ENCODE results near the gene ERCC1. TPM values are rescaled to one million over a fixed set of nuclear protein-coding genes. Genes with fewer than 3 reads are reported as not detected.

ERCC1 gene
- polyA plus RNA-seq, 1 of the 3 experiments (the other 2 are of a cell fraction) = 95.3 TPM

- no peak for TF ChIP-seq IRF3 (IDR thresholded peaks at IDR 0.05; ENCODE audit: low read depth, low read length)
Measured at GRCh38 chr19:45442408-45442777, 18.7 kb upstream of the ERCC1 start (continued).

GRCh38 chr19:45440873-45441654 is 17.3 kb upstream of the ERCC1 start:
- DNase-seq = no peak
- Histone ChIP-seq H3K9me3 (no peaks in the 10 kb centered on the region), H3K27ac (ENCODE audit: low read depth in 2 of 2, low read length in 1 of 2) (peak overlapping the region in 1 of 2 experiments; percentile 83; a peak in 2 of 4 replicates), H3K36me3 (replicated peaks in 1 of 2; ENCODE audit: control insufficient read depth in 1 of 2, insufficient read depth in 2 of 2, low read length in 1 of 2) (no peaks in the 10 kb centered on the region), H3F3A (replicated peaks; ENCODE audit: insufficient read depth) (peaks cover 32% of the 10 kb centered on the region), H3K9ac (no peak overlapping the region), H2AFZ (ENCODE audit: low read depth) (no peak overlapping the region), H3K9me2 (no peaks in the 10 kb centered on the region), H3K4me3 (ENCODE audit: low read depth in 2 of 2, low read length in 1 of 2) (no peak overlapping the region), H3K4me1 (ENCODE audit: control insufficient read depth in 1 of 2, insufficient read depth in 2 of 2, low read depth in 1 of 2, low read length in 1 of 2) (peaks cover 5 to 16% of the 10 kb centered on the region in 2 experiments; a peak in 1 of 4 replicates), H3K27me3 (ENCODE audit: insufficient read depth) (no peaks in the 10 kb centered on the region), H4K20me1 (ENCODE audit: insufficient read depth) (no peaks in the 10 kb centered on the region), H3K79me2 (ENCODE audit: insufficient read depth) (no peaks in the 10 kb centered on the region; the same call in 1 of the 2 replicates), H3K4me2 (no peak overlapping the region)
- POLR2A ChIA-PET = no interaction called here
- TF ChIP-seq NFIC (IDR thresholded peaks at IDR 0.05; ENCODE audit: borderline replicate concordance) (no peak), SIN3A (IDR thresholded peaks at IDR 0.05; ENCODE audit: borderline replicate concordance, low read depth, low read length) (no peak), USF1 (IDR thresholded peaks at IDR 0.05; ENCODE audit: borderline replicate concordance, low read depth) (no peak), PBX3 (IDR thresholded peaks at IDR 0.05) (peak; percentile 29; the same call in 1 of the 2 replicates), EP300 (IDR thresholded peaks at IDR 0.05; ENCODE audit: borderline replicate concordance in 1 of 2, low read depth in 1 of 2, low read length in 1 of 2) (no peak)
- CTCF ChIA-PET = interaction anchor here (2.1 to 15.0 kb wide), 5 partner anchors 8 to 54 kb away, joined by 15 to 870 read pairs (median 38); partner anchors contain the start of genes FOSB and RTN2
- whole genome bisulfite sequencing (ENCODE audit: low lambda C conversion rate) = 89% methylated on average over 8 of the region's 9 CpGs

- H3K9me2 ChIP-seq = no peaks in the 10 kb centered on the region
- no peak for DNase-seq
- peaks cover 5 to 16% of the 10 kb centered on the region in 2 experiments; a peak in 1 of 4 replicates for H3K4me1 ChIP-seq (ENCODE audit: control insufficient read depth in 1 of 2, insufficient read depth in 2 of 2, low read depth in 1 of 2, low read length in 1 of 2)
- H3K9me3 ChIP-seq = no peaks in the 10 kb centered on the region
- POLR2A ChIA-PET = interaction anchor here (0.5 to 1.6 kb wide), 3 partner anchors 38 to 130 kb away, joined by 3 to 15 read pairs (median 9); no protein-coding TSS in a partner anchor
- no peak for TF ChIP-seq CHD2 (IDR thresholded peaks at IDR 0.05; ENCODE audit: low read length, partially characterized antibody)
- TF ChIP-seq RAD21 (IDR thresholded peaks at IDR 0.05; ENCODE audit: low read length) = no peak
- no peak for TF ChIP-seq NFIC (IDR thresholded peaks at IDR 0.05; ENCODE audit: borderline replicate concordance)
- TF ChIP-seq RFX5 (IDR thresholded peaks at IDR 0.05; ENCODE audit: low read length) = no peak
- TF ChIP-seq TCF12 (IDR thresholded peaks at IDR 0.05) = no peak
- H3K4me2 ChIP-seq = peak overlapping the region; percentile 77; the same call in 1 of the 2 replicates
- H3K27ac ChIP-seq (ENCODE audit: low read depth in 2 of 2, low read length in 1 of 2) = peak overlapping the region; percentile 11 to 83; a peak in 3 of 4 replicates
- H3K27me3 ChIP-seq (ENCODE audit: insufficient read depth) = no peaks in the 10 kb centered on the region
- H4K20me1 ChIP-seq (ENCODE audit: insufficient read depth) = no peaks in the 10 kb centered on the region
- H3K79me2 ChIP-seq (ENCODE audit: insufficient read depth) = no peaks in the 10 kb centered on the region; the same call in 1 of the 2 replicates
- peak overlapping the region; percentile 73; the same call in 1 of the 2 replicates for H2AFZ ChIP-seq (ENCODE audit: low read depth)
- H3K4me3 ChIP-seq (ENCODE audit: low read depth in 2 of 2, low read length in 1 of 2) = peak overlapping the region; percentile 57 to 73; a peak in 3 of 4 replicates
- H3F3A ChIP-seq (replicated peaks; ENCODE audit: insufficient read depth) = peaks cover 30% of the 10 kb centered on the region
- H3K9ac ChIP-seq = peak overlapping the region; percentile 89; the same call in 1 of the 2 replicates
- 87% methylated on average over 8 of the region's 9 CpGs for WGBS (ENCODE audit: low lambda C conversion rate)
- H3K36me3 ChIP-seq (replicated peaks in 1 of 2; ENCODE audit: control insufficient read depth in 1 of 2, insufficient read depth in 2 of 2, low read length in 1 of 2) = no peaks in the 10 kb centered on the region
- CTCF ChIA-PET = interaction anchor here (0.6 to 15.0 kb wide), 31 partner anchors 9 to 421 kb away, joined by 3 to 870 read pairs (median 6); partner anchors contain the start of genes ERCC1, FOSB, QPCTL and RTN2
Measured at GRCh38 chr19:45440259-45440638, 16.5 kb upstream of the ERCC1 start.

Measured in SK-N-SH (cell line).